Keratinocyte (primary cell): ENCODE measurements around the gene CYTH1. TPM values are rescaled to one million over a fixed set of nuclear protein-coding genes. Genes with fewer than 3 reads are reported as not detected.

ENCODE experiments used
- DNase-seq: peaks from one replicate; pipeline ENCODE4 v3.0.0-alpha.2; 2011; ENCODE audit warnings: low read depth, missing footprints, low spot score
- FAIRE-seq: peaks from 2 replicates; lab custom pipeline; 2011; peaks lifted over from hg19 to GRCh38; lab: Jason Lieb, UNC
- H2AFZ ChIP-seq: 2 replicates; pipeline ENCODE4 v1.6.0; 2012; ENCODE audit warnings: low read length, control low read depth, inconsistent platforms; ENCODE audit not compliant: control insufficient read depth
- H3K27ac ChIP-seq: 2 replicates; pipeline ENCODE4 v1.5.1; 2011; ENCODE audit warnings: low read length; ENCODE audit not compliant: control insufficient read depth, insufficient read depth
- H3K27me3 ChIP-seq: 3 replicates; pipeline ENCODE4 v1.6.0; 2011; ENCODE audit warnings: low read length; ENCODE audit not compliant: control insufficient read depth, insufficient read depth; ENCODE audit errors: extremely low read depth
- H3K36me3 ChIP-seq, 2 experiments: 2 replicates in 1 of 2; 3 replicates in 1 of 2; pipeline ENCODE4 v1.5.1; 2011; ENCODE audit warnings: low read length in 2 of 2, mild to moderate bottlenecking in 1 of 2; ENCODE audit not compliant: control insufficient read depth in 2 of 2, insufficient read depth in 2 of 2; ENCODE audit errors: extremely low read depth in 1 of 2
- H3K4me1 ChIP-seq: 3 replicates; pipeline ENCODE4 v1.5.1; 2011; ENCODE audit warnings: low read length; ENCODE audit not compliant: control insufficient read depth, insufficient read depth; ENCODE audit errors: extremely low read depth
- H3K4me2 ChIP-seq: 3 replicates; pipeline ENCODE4 v1.6.0; 2011; ENCODE audit warnings: low read depth, low read length; ENCODE audit not compliant: control insufficient read depth, insufficient read depth; ENCODE audit errors: extremely low read depth
- H3K4me3 ChIP-seq, 3 experiments: fragments of 200-600 bp in 1 of 3; sonication (generic) in 1 of 3; 2 replicates in 2 of 3; 3 replicates in 1 of 3; pipeline ENCODE4 v1.5.1; 2011 to 2016; ENCODE audit warnings: low read length in 3 of 3, mild to moderate bottlenecking in 3 of 3, control low read depth in 2 of 3, inconsistent platforms in 1 of 3, low read depth in 1 of 3, mixed read lengths in 1 of 3, mixed run types in 1 of 3, moderate library complexity in 1 of 3; ENCODE audit not compliant: control insufficient read depth in 2 of 3, insufficient read depth in 2 of 3; ENCODE audit errors: extremely low read depth in 1 of 3
- H3K79me2 ChIP-seq: 2 replicates; pipeline ENCODE4 v1.6.0; 2012; ENCODE audit warnings: low read length; ENCODE audit not compliant: control insufficient read depth, insufficient read depth
- H3K9ac ChIP-seq: 3 replicates; pipeline ENCODE4 v1.6.0; 2011; ENCODE audit warnings: low read length; ENCODE audit not compliant: control insufficient read depth, insufficient read depth; ENCODE audit errors: extremely low read depth
- H3K9me1 ChIP-seq: 3 replicates; pipeline ENCODE4 v1.6.0; 2011; ENCODE audit warnings: low read length; ENCODE audit not compliant: control insufficient read depth, insufficient read depth; ENCODE audit errors: extremely low read depth
- H3K9me3 ChIP-seq: 2 replicates; pipeline ENCODE4 v1.5.1; 2012; ENCODE audit warnings: low read depth, low read length; ENCODE audit not compliant: control insufficient read depth
- H4K20me1 ChIP-seq: 3 replicates; pipeline ENCODE4 v1.6.0; 2011; ENCODE audit warnings: low read length; ENCODE audit not compliant: control insufficient read depth, insufficient read depth; ENCODE audit errors: extremely low read depth
- EZH2 ChIP-seq: IDR thresholded peaks from one replicate; pipeline ENCODE4 v1.6.1; 2012; ENCODE audit warnings: inconsistent platforms, mild to moderate bottlenecking, low read length, moderate library complexity
- dilution Hi-C: fragments of 300-500 bp; cut with MboI; formaldehyde crosslinking; loops from one replicate; pipeline ENCODE4 v1.7.0; 2020; ENCODE audit warnings: low sequenced_read_pairs; ENCODE audit not compliant: extremely low pct_ligation_motif_present
- polyA plus RNA-seq, 5 experiments: library from polyadenylated mRNA; depleted of rRNA in 3 of 5; stranded (reverse) in 3 of 5; stranded (forward) in 1 of 5; unstranded in 1 of 5; fragments of >200 nt; gene quantifications; 1 replicate in 1 of 5; 2 replicates in 3 of 5; 3 replicates in 1 of 5; pipeline versions ENCODE4 v1.2.1 to v1.2.3, GENCODE V29; 2011 to 2012; ENCODE audit warnings: missing spikeins in 2 of 5, low read depth in 1 of 5, low replicate concordance in 1 of 5
- TF ChIP-seq, protein P1 (sequence below), 3 experiments: IDR thresholded peaks in 1 of 3; conservative IDR thresholded peaks in 1 of 3; optimal IDR thresholded peaks in 1 of 3; 2 replicates in 2 of 3; 3 replicates in 1 of 3; pipeline versions ENCODE3 to v1.5.1; 2011; ENCODE audit warnings: low read length in 3 of 3, mild to moderate bottlenecking in 3 of 3, moderate library complexity in 2 of 3, control low read depth in 1 of 3, inconsistent platforms in 1 of 3; ENCODE audit not compliant: insufficient read depth in 2 of 3; ENCODE audit errors: extremely low read depth in 1 of 3

Gene CYTH1
- polyA plus RNA-seq, 1 donor (not counting 4 experiments of a cell fraction or from before 2014, with no cell fraction given) = 28.3 TPM

DNA sequence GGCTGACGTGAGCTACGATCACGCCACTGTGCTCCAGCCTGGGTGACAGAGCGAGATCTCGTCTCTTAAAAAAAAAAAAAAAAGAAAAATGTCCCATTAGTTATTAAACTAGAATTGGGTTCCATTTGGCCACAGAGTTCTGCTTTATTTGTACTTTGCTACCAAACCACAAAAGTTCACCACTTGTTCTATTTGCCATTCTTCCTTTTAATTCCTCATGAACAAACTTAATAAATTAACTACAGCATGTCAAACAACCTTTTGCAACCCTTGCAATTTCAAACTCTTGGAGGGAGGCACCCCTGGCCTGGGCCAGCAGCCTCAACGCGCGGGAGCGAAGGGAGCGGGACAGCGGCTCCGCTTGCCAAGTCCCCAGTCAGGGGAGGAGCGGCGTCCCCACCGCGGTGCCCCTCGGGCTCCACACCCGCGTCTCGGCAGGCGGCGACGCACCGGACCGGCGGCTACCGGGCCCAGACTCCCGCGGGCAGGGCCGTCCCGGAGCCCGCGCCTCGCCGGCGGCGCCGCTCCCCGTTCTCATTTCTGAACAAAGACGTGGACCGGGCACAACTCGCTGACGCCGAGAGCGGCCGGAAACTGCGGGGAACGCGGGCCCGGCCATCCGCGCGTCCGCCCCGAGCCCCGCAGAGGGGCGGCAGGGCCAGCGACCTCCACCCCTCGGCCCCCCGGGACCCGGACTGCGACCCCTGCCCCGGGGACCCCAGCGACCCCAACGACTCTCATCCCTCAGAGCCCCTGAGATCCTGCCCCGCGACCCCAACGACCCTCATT is 775 bp downstream of the CYTH1 start:
- peak overlapping the region; percentile 68 to 83 (median 77) for H3K4me3 ChIP-seq
- peaks cover 38% of the 10 kb centered on the region for H3K79me2 ChIP-seq
- no peaks in the 10 kb centered on the region for H3K36me3 ChIP-seq
- no peaks in the 10 kb centered on the region for H3K9me1 ChIP-seq
- H3K9me3 ChIP-seq = no peaks in the 10 kb centered on the region
- H3K4me1 ChIP-seq = peaks cover 12% of the 10 kb centered on the region
- H3K4me2 ChIP-seq = peak overlapping the region; percentile 97
- peak overlapping the region; percentile 77 for H3K27ac ChIP-seq
- H4K20me1 ChIP-seq = no peaks in the 10 kb centered on the region
- dilution Hi-C loops = no loop called here
- no peaks in the 10 kb centered on the region for H3K27me3 ChIP-seq
- no peak for DNase-seq
- FAIRE-seq = no peak
- H2AFZ ChIP-seq = peak overlapping the region; percentile 30
- TF ChIP-seq, protein P1, sequence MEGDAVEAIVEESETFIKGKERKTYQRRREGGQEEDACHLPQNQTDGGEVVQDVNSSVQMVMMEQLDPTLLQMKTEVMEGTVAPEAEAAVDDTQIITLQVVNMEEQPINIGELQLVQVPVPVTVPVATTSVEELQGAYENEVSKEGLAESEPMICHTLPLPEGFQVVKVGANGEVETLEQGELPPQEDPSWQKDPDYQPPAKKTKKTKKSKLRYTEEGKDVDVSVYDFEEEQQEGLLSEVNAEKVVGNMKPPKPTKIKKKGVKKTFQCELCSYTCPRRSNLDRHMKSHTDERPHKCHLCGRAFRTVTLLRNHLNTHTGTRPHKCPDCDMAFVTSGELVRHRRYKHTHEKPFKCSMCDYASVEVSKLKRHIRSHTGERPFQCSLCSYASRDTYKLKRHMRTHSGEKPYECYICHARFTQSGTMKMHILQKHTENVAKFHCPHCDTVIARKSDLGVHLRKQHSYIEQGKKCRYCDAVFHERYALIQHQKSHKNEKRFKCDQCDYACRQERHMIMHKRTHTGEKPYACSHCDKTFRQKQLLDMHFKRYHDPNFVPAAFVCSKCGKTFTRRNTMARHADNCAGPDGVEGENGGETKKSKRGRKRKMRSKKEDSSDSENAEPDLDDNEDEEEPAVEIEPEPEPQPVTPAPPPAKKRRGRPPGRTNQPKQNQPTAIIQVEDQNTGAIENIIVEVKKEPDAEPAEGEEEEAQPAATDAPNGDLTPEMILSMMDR (optimal IDR thresholded peaks at IDR 0.05 in 1 of 3, IDR thresholded peaks at IDR 0.05 in 1 of 3, conservative IDR thresholded peaks at IDR 0.05 in 1 of 3; ENCODE audit: extremely low read depth in 1 of 3, insufficient read depth in 2 of 3, low read length in 3 of 3) = no peak
- TF ChIP-seq EZH2 = no peak
- H3K9ac ChIP-seq = peak overlapping the region; percentile 88

DNA sequence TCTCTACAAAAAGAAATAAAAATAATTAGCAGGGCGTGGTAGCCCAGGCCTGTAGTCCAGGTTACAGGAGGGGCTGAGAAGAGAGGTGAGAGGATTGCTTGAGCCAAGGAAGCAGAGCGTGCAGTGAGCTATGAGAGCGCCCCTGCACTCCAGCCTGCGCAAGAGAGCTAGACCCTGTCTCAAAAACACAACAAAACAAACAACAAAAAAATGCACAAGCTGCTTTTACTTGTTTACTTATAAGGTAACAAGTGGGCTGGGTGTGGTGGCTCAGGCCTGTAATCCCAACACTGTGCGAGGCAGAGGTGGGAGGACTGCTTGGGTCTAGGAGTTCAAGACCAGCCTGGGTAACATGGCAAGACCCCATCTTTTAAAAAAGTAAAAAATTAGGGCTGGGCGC is 1.7 kb downstream of the CYTH1 start:
- Histone ChIP-seq H4K20me1 (no peaks in the 10 kb centered on the region), H2AFZ (no peak overlapping the region), H3K9me3 (no peaks in the 10 kb centered on the region), H3K79me2 (peaks cover 44% of the 10 kb centered on the region), H3K9ac (peak overlapping the region; percentile 88), H3K9me1 (no peaks in the 10 kb centered on the region), H3K4me3 (peak overlapping the region in 1 of 3 experiments; percentile 83), H3K27me3 (no peaks in the 10 kb centered on the region), H3K36me3 (no peaks in the 10 kb centered on the region), H3K4me1 (peaks cover 12% of the 10 kb centered on the region), H3K27ac (peak overlapping the region; percentile 50), H3K4me2 (peak overlapping the region; percentile 49)
- dilution Hi-C loops = no loop called here
- DNase-seq = no peak
- FAIRE-seq = no peak
- TF ChIP-seq, protein P1 (optimal IDR thresholded peaks at IDR 0.05 in 1 of 3, IDR thresholded peaks at IDR 0.05 in 1 of 3, conservative IDR thresholded peaks at IDR 0.05 in 1 of 3; ENCODE audit: extremely low read depth in 1 of 3, insufficient read depth in 2 of 3, low read length in 3 of 3) = no peak
- TF ChIP-seq EZH2 = no peak
